Ishikawa (cell line): ENCODE data around the gene SEMA3A.

Experiments
- CEBPB ChIP-seq: IDR thresholded peaks from 2 replicates; pipeline ENCODE4 v1.6.1; 2012
- CREB1 ChIP-seq: IDR thresholded peaks from 2 replicates; pipeline ENCODE4 v1.6.1; 2012; ENCODE audit warnings: low read depth
- EGR1 ChIP-seq: IDR thresholded peaks from 2 replicates; pipeline ENCODE4 v1.6.1; 2012
- EP300 ChIP-seq: IDR thresholded peaks from 2 replicates; pipeline ENCODE4 v1.6.1; 2012; ENCODE audit warnings: borderline replicate concordance
- FOXM1 ChIP-seq: IDR thresholded peaks from 2 replicates; pipeline ENCODE4 v1.6.1; 2012; ENCODE audit warnings: low read depth, borderline replicate concordance
- NFIC ChIP-seq: IDR thresholded peaks from 2 replicates; pipeline ENCODE4 v1.6.1; 2012
- RAD21 ChIP-seq: IDR thresholded peaks from 2 replicates; pipeline ENCODE4 v1.6.1; 2012; ENCODE audit warnings: low read depth
- TAF1 ChIP-seq: IDR thresholded peaks from 2 replicates; pipeline ENCODE4 v1.6.1; 2012; ENCODE audit warnings: low read depth, mild to moderate bottlenecking
- TCF12 ChIP-seq: IDR thresholded peaks from 2 replicates; pipeline ENCODE4 v1.6.1; 2012; ENCODE audit warnings: low read depth
- TEAD4 ChIP-seq: IDR thresholded peaks from 2 replicates; pipeline ENCODE4 v1.6.1; 2012
- YY1 ChIP-seq: IDR thresholded peaks from 2 replicates; pipeline ENCODE4 v1.6.1; 2012; ENCODE audit warnings: low read depth
- ZBTB7A ChIP-seq: IDR thresholded peaks from 2 replicates; pipeline ENCODE4 v1.6.1; 2012; ENCODE audit warnings: low read depth
- TF ChIP-seq, protein P1 (sequence below): IDR thresholded peaks from 2 replicates; pipeline ENCODE4 v1.6.1; 2012
- TF ChIP-seq, protein P2 (sequence below): IDR thresholded peaks from 2 replicates; pipeline ENCODE4 v1.6.1; 2012
- TF ChIP-seq, protein P3 (sequence below): IDR thresholded peaks from 2 replicates; pipeline ENCODE4 v1.6.1; 2012; ENCODE audit warnings: low read depth, mild to moderate bottlenecking

Gene SEMA3A

DNA sequence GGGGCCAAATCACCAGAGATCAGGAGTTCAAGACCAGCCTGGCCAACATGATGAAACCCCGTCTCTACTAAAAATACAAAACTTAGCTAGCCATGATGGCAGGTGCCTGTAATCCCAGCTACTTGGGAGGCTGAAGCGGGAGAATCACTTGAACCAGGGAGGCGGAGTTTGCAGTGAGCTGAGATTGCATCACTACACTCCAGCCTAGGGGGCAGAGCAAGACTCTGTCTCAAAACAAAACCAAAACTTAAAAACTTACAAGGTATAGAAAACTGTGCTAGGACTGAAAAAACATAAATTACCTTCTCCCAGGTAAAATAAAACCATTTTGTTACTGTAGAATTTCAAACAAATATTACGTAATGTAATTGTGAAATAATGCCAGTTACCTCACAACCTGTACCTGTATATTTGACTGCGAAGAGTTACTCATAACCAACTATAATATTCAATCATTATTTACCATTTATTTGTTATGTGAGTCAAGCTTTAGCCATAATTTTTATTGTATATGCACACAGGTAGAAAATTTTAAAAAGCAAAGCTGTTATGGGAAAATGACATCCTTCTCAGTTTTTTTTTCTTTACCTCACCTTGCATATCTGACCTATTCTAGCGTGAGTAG lies 180.9 kb downstream of the SEMA3A start:
- no peak for TF ChIP-seq EP300
- 0 out of 2 replicates have a peak, but pooled peaks have one; percentile 30 for TF ChIP-seq CEBPB

DNA sequence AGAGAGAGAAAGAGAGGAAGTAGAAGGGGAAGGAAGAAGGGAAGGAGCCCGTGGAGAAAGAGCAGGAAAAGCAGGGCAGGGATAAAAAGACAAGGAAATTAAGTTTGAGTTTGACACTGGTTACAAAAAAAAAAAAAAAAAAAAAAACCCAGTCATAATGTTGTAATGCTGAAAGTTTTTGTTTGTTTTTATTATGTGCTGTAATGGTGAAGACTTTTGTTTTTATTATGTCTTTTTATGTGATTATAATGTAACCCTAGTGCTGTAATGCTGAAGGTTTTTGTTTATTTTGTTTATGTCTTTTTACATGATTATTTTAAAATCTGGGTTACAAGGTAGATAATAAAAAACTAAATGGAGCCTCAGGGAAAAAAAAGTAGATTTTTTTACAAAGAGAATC lies 184.8 kb downstream of the SEMA3A start:
- TF ChIP-seq YY1: no peak

DNA sequence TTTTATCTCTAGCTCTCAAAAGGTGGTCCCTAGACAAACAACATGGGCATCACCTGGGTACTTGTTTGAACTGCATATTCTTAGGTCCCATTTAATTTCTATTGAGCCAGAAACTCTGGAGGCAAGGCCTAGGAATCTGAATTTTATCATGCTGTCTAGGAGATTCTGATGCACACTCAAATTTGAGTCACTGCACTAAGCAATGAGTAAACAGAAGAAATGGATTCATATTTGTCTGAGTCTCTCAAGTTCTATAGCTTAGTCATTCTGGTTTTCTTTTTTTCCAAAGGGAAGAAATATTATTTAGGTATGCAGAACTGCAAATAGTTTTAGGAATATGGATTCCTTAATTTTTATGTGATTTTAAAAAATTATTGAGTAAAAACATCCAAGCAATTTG lies 185.5 kb downstream of the SEMA3A start:
- TF ChIP-seq, protein P1, sequence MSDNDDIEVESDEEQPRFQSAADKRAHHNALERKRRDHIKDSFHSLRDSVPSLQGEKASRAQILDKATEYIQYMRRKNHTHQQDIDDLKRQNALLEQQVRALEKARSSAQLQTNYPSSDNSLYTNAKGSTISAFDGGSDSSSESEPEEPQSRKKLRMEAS: no peak
- TF ChIP-seq TEAD4: no peak
- TF ChIP-seq TAF1: no peak
- TF ChIP-seq ZBTB7A: no peak

DNA sequence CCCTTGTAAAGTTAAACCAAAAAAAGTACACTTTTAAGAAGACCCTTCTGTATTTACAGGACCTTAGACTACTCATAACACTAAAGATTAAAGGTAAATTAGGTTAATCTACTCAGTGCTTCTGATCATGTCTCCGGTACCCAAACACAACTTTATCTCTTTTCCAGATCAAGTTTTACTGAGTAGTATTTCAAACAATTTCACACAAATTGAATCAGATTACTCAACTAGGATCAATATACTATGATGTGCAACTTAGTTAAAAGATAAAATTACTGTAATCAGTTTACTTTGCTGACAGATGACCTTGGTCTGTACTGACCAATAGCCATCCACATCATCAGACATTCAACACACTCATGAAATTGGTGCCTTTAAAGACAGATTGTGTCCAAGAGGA lies 191.4 kb downstream of the SEMA3A start:
- TF ChIP-seq ZBTB7A: no peak
- no peak for TF ChIP-seq NFIC
- TF ChIP-seq TEAD4: no peak
- no peak for TF ChIP-seq CREB1
- no peak for TF ChIP-seq EGR1
- TF ChIP-seq RAD21: no peak
- TF ChIP-seq, protein P2, sequence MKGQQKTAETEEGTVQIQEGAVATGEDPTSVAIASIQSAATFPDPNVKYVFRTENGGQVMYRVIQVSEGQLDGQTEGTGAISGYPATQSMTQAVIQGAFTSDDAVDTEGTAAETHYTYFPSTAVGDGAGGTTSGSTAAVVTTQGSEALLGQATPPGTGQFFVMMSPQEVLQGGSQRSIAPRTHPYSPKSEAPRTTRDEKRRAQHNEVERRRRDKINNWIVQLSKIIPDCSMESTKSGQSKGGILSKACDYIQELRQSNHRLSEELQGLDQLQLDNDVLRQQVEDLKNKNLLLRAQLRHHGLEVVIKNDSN: no peak
- TF ChIP-seq YY1: no peak
- no peak for TF ChIP-seq EP300
- no peak for TF ChIP-seq CEBPB
- no peak for TF ChIP-seq TCF12
- TF ChIP-seq, protein P3, sequence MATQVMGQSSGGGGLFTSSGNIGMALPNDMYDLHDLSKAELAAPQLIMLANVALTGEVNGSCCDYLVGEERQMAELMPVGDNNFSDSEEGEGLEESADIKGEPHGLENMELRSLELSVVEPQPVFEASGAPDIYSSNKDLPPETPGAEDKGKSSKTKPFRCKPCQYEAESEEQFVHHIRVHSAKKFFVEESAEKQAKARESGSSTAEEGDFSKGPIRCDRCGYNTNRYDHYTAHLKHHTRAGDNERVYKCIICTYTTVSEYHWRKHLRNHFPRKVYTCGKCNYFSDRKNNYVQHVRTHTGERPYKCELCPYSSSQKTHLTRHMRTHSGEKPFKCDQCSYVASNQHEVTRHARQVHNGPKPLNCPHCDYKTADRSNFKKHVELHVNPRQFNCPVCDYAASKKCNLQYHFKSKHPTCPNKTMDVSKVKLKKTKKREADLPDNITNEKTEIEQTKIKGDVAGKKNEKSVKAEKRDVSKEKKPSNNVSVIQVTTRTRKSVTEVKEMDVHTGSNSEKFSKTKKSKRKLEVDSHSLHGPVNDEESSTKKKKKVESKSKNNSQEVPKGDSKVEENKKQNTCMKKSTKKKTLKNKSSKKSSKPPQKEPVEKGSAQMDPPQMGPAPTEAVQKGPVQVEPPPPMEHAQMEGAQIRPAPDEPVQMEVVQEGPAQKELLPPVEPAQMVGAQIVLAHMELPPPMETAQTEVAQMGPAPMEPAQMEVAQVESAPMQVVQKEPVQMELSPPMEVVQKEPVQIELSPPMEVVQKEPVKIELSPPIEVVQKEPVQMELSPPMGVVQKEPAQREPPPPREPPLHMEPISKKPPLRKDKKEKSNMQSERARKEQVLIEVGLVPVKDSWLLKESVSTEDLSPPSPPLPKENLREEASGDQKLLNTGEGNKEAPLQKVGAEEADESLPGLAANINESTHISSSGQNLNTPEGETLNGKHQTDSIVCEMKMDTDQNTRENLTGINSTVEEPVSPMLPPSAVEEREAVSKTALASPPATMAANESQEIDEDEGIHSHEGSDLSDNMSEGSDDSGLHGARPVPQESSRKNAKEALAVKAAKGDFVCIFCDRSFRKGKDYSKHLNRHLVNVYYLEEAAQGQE: no peak

DNA sequence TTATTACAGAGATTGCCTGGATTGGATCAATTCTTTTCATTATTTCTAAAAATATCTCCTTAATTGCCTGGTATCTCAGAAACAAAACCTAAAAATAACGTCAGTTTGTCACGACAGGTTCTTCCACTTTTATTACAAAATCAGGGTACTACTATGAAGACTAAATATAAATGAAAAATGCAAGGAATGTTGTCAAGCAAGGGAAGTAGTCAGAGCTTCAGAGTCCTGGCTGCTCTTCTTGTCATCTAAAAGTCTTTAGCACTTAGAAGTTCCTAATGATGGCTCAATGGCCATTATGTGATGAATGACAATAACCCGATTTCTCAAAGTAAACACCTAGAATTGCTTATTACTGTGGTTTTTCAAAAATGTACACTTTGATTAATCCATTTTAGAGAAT lies 192.2 kb downstream of the SEMA3A start:
- TF ChIP-seq TEAD4: peak; percentile 74
- TF ChIP-seq CEBPB: no peak

DNA sequence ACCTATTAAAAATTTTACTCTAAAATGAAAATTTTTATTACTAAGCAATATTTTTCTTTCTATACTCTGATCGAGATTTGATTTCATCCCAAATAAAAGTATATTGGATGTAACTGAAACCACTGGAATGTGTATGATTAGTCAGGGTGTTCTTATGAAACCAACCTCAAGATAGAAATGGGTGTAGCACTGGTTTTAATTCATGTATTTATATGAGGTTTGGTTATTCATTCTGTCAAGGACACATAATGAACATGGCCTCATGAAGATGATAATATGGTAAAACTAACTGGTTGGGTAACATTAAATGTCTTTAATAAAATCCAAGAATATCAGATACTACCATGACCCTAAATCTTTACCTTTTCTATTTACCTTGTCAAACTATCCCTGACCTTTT lies 197.7 kb downstream of the SEMA3A start:
- TF ChIP-seq EGR1 (no peak), TCF12 (no peak), NFIC (no peak), RAD21 (no peak), CEBPB (no peak), CREB1 (no peak), TEAD4 (no peak), ZBTB7A (no peak), FOXM1 (no peak), EP300 (no peak), TAF1 (no peak), YY1 (no peak)
- TF ChIP-seq, protein P3: no peak
- TF ChIP-seq, protein P1: no peak
- TF ChIP-seq, protein P2: no peak

DNA sequence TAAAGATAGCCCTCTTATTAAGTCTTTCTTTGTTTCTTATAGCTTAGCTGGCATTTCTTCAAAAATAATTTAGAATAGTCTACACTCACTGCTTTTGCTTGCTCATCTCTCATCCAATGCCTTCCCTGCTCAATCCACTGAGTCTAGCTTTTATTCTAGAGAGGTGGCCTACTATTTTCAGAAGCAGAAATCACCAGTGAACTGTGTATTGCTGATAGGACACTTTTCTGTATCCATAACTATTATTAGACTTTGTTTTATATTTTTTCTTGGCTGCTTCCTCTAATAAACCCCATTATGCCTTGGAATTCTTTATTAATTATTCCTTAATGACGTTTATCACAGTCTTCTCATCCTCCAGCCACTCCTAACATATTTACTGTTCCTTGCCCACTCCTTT lies 206.8 kb downstream of the SEMA3A start:
- TF ChIP-seq NFIC: no peak
- TF ChIP-seq TEAD4: no peak
- TF ChIP-seq RAD21: no peak
- no peak for TF ChIP-seq EP300
- no peak for TF ChIP-seq YY1
- TF ChIP-seq TAF1: no peak
